ENCODE data around the gene FOXD1. TPM values are rescaled to one million over a fixed set of nuclear protein-coding genes. Genes with fewer than 3 reads are reported as not detected.
"Not testable (repeated sequence)": the region's sequence is repeated elsewhere in the genome, so short reads cannot be mapped to it uniquely, and the experiment has no call there.

FOXD1 gene
- 5.2 and 5.4 TPM in 2 replicates for total RNA-seq (2014; rRNA removed; shearing (Covaris generic))

- peak; percentile 92 for DNase-seq (ENCODE audit: low spot score)
Measured at GRCh38 chr5:73448463-73449136, at the start of gene FOXD1. Gene FOXD1, minus strand, starts transcription at chr5:73448777. Its CDS starts 415 bp downstream, at chr5:73448362.

- no peak for DNase-seq (ENCODE audit: low spot score)
Measured at GRCh38 chr5:73497497-73498056, 49.0 kb upstream of the FOXD1 start.

- peak; percentile 85 for DNase-seq (ENCODE audit: low spot score)
Measured at GRCh38 chr5:73496984-73497457, 48.4 kb upstream of the FOXD1 start.

- DNase-seq (ENCODE audit: low spot score), result no peak
Measured at GRCh38 chr5:73495772-73496335, 47.3 kb upstream of the FOXD1 start.

GRCh38 chr5:73494721-73495120 lies 46.1 kb upstream of the FOXD1 start:
- no peak for DNase-seq (ENCODE audit: low spot score)

- no peak for DNase-seq (ENCODE audit: low spot score)
Measured at GRCh38 chr5:73493421-73493820, 44.8 kb upstream of the FOXD1 start.

- no peak for DNase-seq (ENCODE audit: low spot score)
Measured at GRCh38 chr5:73491155-73491554, 42.6 kb upstream of the FOXD1 start.

GRCh38 chr5:73490088-73490487 lies 41.5 kb upstream of the FOXD1 start:
- no peak for DNase-seq (ENCODE audit: low spot score)

GRCh38 chr5:73488806-73489205 lies 40.2 kb upstream of the FOXD1 start:
- no peak for DNase-seq (ENCODE audit: low spot score)

GRCh38 chr5:73487815-73488214 lies 39.2 kb upstream of the FOXD1 start:
- no peak for DNase-seq (ENCODE audit: low spot score)

- not testable (repeated sequence) for DNase-seq (ENCODE audit: low spot score)
Measured at GRCh38 chr5:73487257-73487656, 38.7 kb upstream of the FOXD1 start.

- DNase-seq (ENCODE audit: low spot score), result no peak
Measured at GRCh38 chr5:73486119-73486899, 37.7 kb upstream of the FOXD1 start.

GRCh38 chr5:73485715-73486114 lies 37.1 kb upstream of the FOXD1 start:
- no peak for DNase-seq (ENCODE audit: low spot score)

GRCh38 chr5:73484511-73484910 lies 35.9 kb upstream of the FOXD1 start:
- no peak for DNase-seq (ENCODE audit: low spot score)

GRCh38 chr5:73483676-73484075 lies 35.1 kb upstream of the FOXD1 start:
- DNase-seq (ENCODE audit: low spot score), result no peak

- no peak for DNase-seq (ENCODE audit: low spot score)
Measured at GRCh38 chr5:73482383-73483136, 34.0 kb upstream of the FOXD1 start.

GRCh38 chr5:73480500-73480899 lies 31.9 kb upstream of the FOXD1 start:
- DNase-seq (ENCODE audit: low spot score), result no peak

GRCh38 chr5:73472116-73472515 lies 23.5 kb upstream of the FOXD1 start:
- DNase-seq (ENCODE audit: low spot score), result no peak

- no peak for DNase-seq (ENCODE audit: low spot score)
Measured at GRCh38 chr5:73471654-73472053, 23.1 kb upstream of the FOXD1 start.

- no peak for DNase-seq (ENCODE audit: low spot score)
Measured at GRCh38 chr5:73469878-73470277, 21.3 kb upstream of the FOXD1 start.

GRCh38 chr5:73468638-73469037 lies 20.1 kb upstream of the FOXD1 start:
- not testable (repeated sequence) for DNase-seq (ENCODE audit: low spot score)
